DND-41 (cell line): ENCODE data around the gene PTBP3.

Experiments used
- CTCF ChIP-seq: IDR thresholded peaks from 2 replicates; pipeline ENCODE4 v1.5.1; 2012; ENCODE audit warnings: borderline replicate concordance, low read length, moderate library complexity, mild to moderate bottlenecking; ENCODE audit not compliant: poor library complexity, severe bottlenecking; ENCODE audit errors: extremely low read depth
- EZH2 ChIP-seq: IDR thresholded peaks from 3 replicates; pipeline ENCODE4 v1.6.1; 2012; ENCODE audit warnings: borderline replicate concordance, low read depth, mild to moderate bottlenecking, moderate library complexity, low read length, inconsistent platforms; ENCODE audit not compliant: severe bottlenecking

DNA sequence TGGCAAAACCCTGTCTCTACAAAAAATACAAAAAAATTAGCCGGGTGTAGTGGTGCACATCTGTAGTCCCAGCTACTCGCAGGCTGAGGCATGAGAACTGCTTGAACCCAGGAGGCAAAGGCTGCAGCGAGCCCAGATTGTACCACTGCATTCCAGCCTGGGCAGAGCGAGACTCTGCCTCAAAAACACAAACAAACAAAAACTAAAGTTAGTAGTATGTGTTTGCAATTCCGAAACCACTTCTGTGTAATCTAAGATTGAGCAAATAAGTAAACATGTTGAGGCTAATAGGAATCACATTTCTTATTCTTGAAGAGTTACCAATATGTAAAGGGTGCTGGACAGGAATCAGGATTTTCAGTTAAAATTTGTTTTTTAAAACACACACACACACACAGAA lies 88.3 kb downstream of the PTBP3 start:
- no peak for TF ChIP-seq CTCF
- no peak for TF ChIP-seq EZH2
